ENCODE data around the gene TBC1D9B.

The TBC1D9B gene

DNA sequence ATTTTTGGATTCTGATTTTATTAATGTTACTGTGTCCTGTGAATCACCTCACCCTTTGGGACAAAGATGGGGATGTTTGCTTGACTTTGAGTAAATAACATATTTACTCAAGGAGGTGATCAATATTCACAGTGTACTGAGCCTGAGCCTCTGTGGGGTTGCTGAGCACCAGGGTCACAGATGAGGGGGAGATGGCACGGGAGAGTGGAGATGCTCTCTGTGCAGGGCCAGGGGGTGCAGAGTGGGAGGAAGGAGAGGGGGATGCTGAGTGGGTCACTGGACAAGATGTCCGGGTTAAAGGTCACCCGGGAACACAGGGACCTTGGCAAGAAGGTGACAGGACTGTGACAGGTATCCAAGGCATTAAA is 83.0 kb downstream of the TBC1D9B start:
- Histone ChIP-seq H3K36me3 (ENCODE audit: insufficient read depth, low read length) (peaks cover 64% of the 10 kb centered on the region), H4K20me1 (ENCODE audit: insufficient read depth, low read length) (peaks cover 11% of the 10 kb centered on the region), H3K4me1 (ENCODE audit: insufficient read depth, low read length) (peaks cover 22% of the 10 kb centered on the region), H3K9ac (ENCODE audit: low read depth, low read length) (no peak overlapping the region), H3K27ac (ENCODE audit: low read length) (no peak overlapping the region), H3K4me3 (ENCODE audit: low read depth in 1 of 2, low read length in 2 of 2) (no peak overlapping the region), H3K79me2 (ENCODE audit: insufficient read depth, low read length) (peaks cover 20% of the 10 kb centered on the region), H2AFZ (ENCODE audit: low read depth, low read length) (no peak overlapping the region), H3K9me3 (ENCODE audit: insufficient read depth, low read length, severe bottlenecking) (no peaks in the 10 kb centered on the region), H3K27me3 (ENCODE audit: insufficient read depth, low read length, poor library complexity) (no peaks in the 10 kb centered on the region), H3K4me2 (ENCODE audit: insufficient read depth, low read length) (no peak overlapping the region)
- DNase-seq (no peak), ATAC-seq (ENCODE audit: insufficient read depth, low read depth) (no peak)
- TF ChIP-seq EZH2 (IDR thresholded peaks at IDR 0.05; ENCODE audit: borderline replicate concordance, low read depth, low read length, severe bottlenecking) = no peak
- TF ChIP-seq CTCF (IDR thresholded peaks at IDR 0.05; ENCODE audit: borderline replicate concordance, extremely low read depth, low read length, poor library complexity, severe bottlenecking) = no peak

- Histone ChIP-seq H3K27me3 (ENCODE audit: insufficient read depth, low read length, poor library complexity) (no peaks in the 10 kb centered on the region), H3K4me3 (ENCODE audit: low read depth in 1 of 2, low read length in 2 of 2) (no peak overlapping the region), H2AFZ (ENCODE audit: low read depth, low read length) (no peak overlapping the region), H3K36me3 (ENCODE audit: insufficient read depth, low read length) (peaks cover 60% of the 10 kb centered on the region), H4K20me1 (ENCODE audit: insufficient read depth, low read length) (peaks cover 11% of the 10 kb centered on the region), H3K27ac (ENCODE audit: low read length) (no peak overlapping the region), H3K79me2 (ENCODE audit: insufficient read depth, low read length) (peaks cover 20% of the 10 kb centered on the region), H3K4me1 (ENCODE audit: insufficient read depth, low read length) (peaks cover 24% of the 10 kb centered on the region), H3K9me3 (ENCODE audit: insufficient read depth, low read length, severe bottlenecking) (no peaks in the 10 kb centered on the region), H3K9ac (ENCODE audit: low read depth, low read length) (no peak overlapping the region), H3K4me2 (ENCODE audit: insufficient read depth, low read length) (no peak overlapping the region)
- TF ChIP-seq CTCF (IDR thresholded peaks at IDR 0.05; ENCODE audit: borderline replicate concordance, extremely low read depth, low read length, poor library complexity, severe bottlenecking) (no peak), EZH2 (IDR thresholded peaks at IDR 0.05; ENCODE audit: borderline replicate concordance, low read depth, low read length, severe bottlenecking) (no peak)
- DNase-seq (no peak), ATAC-seq (ENCODE audit: insufficient read depth, low read depth) (no peak)
These were observed 83.6 kb downstream of the TBC1D9B start for GRCh38 chr5:179823937-179824744.

GRCh38 chr5:179822444-179822990 is 85.2 kb downstream of the TBC1D9B start:
- Histone ChIP-seq H3K4me3 (ENCODE audit: low read depth in 1 of 2, low read length in 2 of 2) (peak overlapping the region in 1 of 2 experiments; percentile 80; a peak in 2 of 4 replicates), H2AFZ (ENCODE audit: low read depth, low read length) (no peak overlapping the region)

More at GRCh38 chr5:179822444-179822990, 85.2 kb downstream of the TBC1D9B start:
- Histone ChIP-seq H3K9ac (ENCODE audit: low read depth, low read length) (no peak overlapping the region; the same call in 1 of the 2 replicates), H3K27me3 (ENCODE audit: insufficient read depth, low read length, poor library complexity) (no peaks in the 10 kb centered on the region), H3K27ac (ENCODE audit: low read length) (no peak overlapping the region), H3K4me2 (ENCODE audit: insufficient read depth, low read length) (peak overlapping the region; percentile 78), H4K20me1 (ENCODE audit: insufficient read depth, low read length) (peaks cover 11% of the 10 kb centered on the region), H3K36me3 (ENCODE audit: insufficient read depth, low read length) (peaks cover 46% of the 10 kb centered on the region), H3K79me2 (ENCODE audit: insufficient read depth, low read length) (peaks cover 20% of the 10 kb centered on the region), H3K4me1 (ENCODE audit: insufficient read depth, low read length) (peaks cover 24% of the 10 kb centered on the region), H3K9me3 (ENCODE audit: insufficient read depth, low read length, severe bottlenecking) (no peaks in the 10 kb centered on the region)
- DNase-seq (no peak), ATAC-seq (ENCODE audit: insufficient read depth, low read depth) (no peak)
- TF ChIP-seq CTCF (IDR thresholded peaks at IDR 0.05; ENCODE audit: borderline replicate concordance, extremely low read depth, low read length, poor library complexity, severe bottlenecking) = no peak
- no peak for TF ChIP-seq EZH2 (IDR thresholded peaks at IDR 0.05; ENCODE audit: borderline replicate concordance, low read depth, low read length, severe bottlenecking)
